GM12878 (cell line): Measurements from ENCODE around the gene EBF3. TPM values are rescaled to one million over a fixed set of nuclear protein-coding genes. Genes with fewer than 3 reads are reported as not detected.

Source experiments
- ATAC-seq: fragments of 200-7000 bp; cut with Tn5 transposase; 3 replicates; pipeline ENCODE4 v1.9.1; 2020; ENCODE audit warnings: mild to moderate bottlenecking, moderate library complexity
- BruUV-seq: library from RNA; stranded (reverse); fragments of 400-500 nt; replicated peaks from 2 replicates; lab custom pipeline; 2021; lab: Mats Ljungman, UMichigan
- CTCF ChIA-PET: fragments of 300-600 bp; sonication (Branson Sonifier 250); formaldehyde crosslinking; extraction: SDS; loops from one replicate; lab custom pipeline; 2021; ENCODE audit warnings: inconsistent platforms; lab: Yijun Ruan, JAX
- POLR2A ChIA-PET: fragments of 350-600 bp; formaldehyde crosslinking; extraction: SDS; loops from one replicate; lab custom pipeline; 2021; ENCODE audit warnings: inconsistent platforms; lab: Charles Lee
- RAD21 ChIA-PET: fragments of 300-600 bp; sonication (Branson Sonifier 250); formaldehyde crosslinking; loops from one replicate; lab custom pipeline; 2023; ENCODE audit warnings: antibody characterized with exemption; ENCODE audit not compliant: unreplicated experiment; lab: Charles Lee
- SMC1A ChIA-PET: fragments of 300-600 bp; sonication (Branson Sonifier 250); formaldehyde crosslinking; loops from one replicate; lab custom pipeline; 2023; ENCODE audit not compliant: unreplicated experiment, uncharacterized antibody; lab: Charles Lee
- DNase-seq: peaks from one replicate; pipeline ENCODE4 v3.0.0-alpha.2; 2011; ENCODE audit warnings: low read depth, low spot score
- FAIRE-seq: peaks from 3 replicates; lab custom pipeline; 2011; peaks lifted over from hg19 to GRCh38; lab: Jason Lieb, UNC
- H2AFZ ChIP-seq: 2 replicates; pipeline ENCODE4 v1.6.0; 2011; ENCODE audit warnings: low read depth, low read length, control low read depth; ENCODE audit not compliant: control insufficient read depth
- H3K27ac ChIP-seq: 2 replicates; pipeline ENCODE4 v1.5.1; 2011; ENCODE audit warnings: control low read depth; ENCODE audit not compliant: control insufficient read depth, insufficient read depth
- H3K27me3 ChIP-seq, 2 experiments: replicated peaks in 1 of 2; 2 replicates each; pipeline versions ENCODE4 v1.6.0 to v1.6.1; 2011; ENCODE audit warnings: low read length in 1 of 2; ENCODE audit not compliant: control insufficient read depth in 2 of 2, insufficient read depth in 2 of 2
- H3K36me3 ChIP-seq, 2 experiments: 2 replicates each; pipeline ENCODE4 v1.5.1; 2011; ENCODE audit warnings: low read length in 1 of 2; ENCODE audit not compliant: control insufficient read depth in 2 of 2, insufficient read depth in 2 of 2
- H3K4me1 ChIP-seq: 2 replicates; pipeline ENCODE4 v1.6.1; 2011; ENCODE audit warnings: mild to moderate bottlenecking, low read length, moderate library complexity, mixed read lengths; ENCODE audit not compliant: control insufficient read depth, insufficient read depth
- H3K4me2 ChIP-seq: 2 replicates; pipeline ENCODE4 v1.6.0; 2011; ENCODE audit warnings: control low read depth; ENCODE audit not compliant: control insufficient read depth, insufficient read depth
- H3K4me3 ChIP-seq: fragments of 200-600 bp; sonication (generic); 2 replicates; pipeline ENCODE4 v1.5.1; 2016
- H3K79me2 ChIP-seq: 2 replicates; pipeline ENCODE4 v1.6.0; 2011; ENCODE audit warnings: low read length; ENCODE audit not compliant: control insufficient read depth, insufficient read depth
- H3K9ac ChIP-seq: 2 replicates; pipeline ENCODE4 v1.8.0; 2011; ENCODE audit warnings: low read length, control low read depth, mixed read lengths; ENCODE audit not compliant: control insufficient read depth, insufficient read depth
- H3K9me3 ChIP-seq: replicated peaks from 3 replicates; pipeline ENCODE4 v1.5.1; 2011; ENCODE audit warnings: mild to moderate bottlenecking, low read length; ENCODE audit not compliant: control insufficient read depth, insufficient read depth
- H4K20me1 ChIP-seq: 2 replicates; pipeline ENCODE4 v1.6.0; 2011; ENCODE audit not compliant: control insufficient read depth, insufficient read depth
- CBX5 ChIP-seq: sonication (generic); IDR thresholded peaks from 2 replicates; pipeline ENCODE4 v1.6.1; 2016; ENCODE audit warnings: low read depth, moderate library complexity, mild to moderate bottlenecking, inconsistent platforms
- NFYA ChIP-seq: IDR thresholded peaks from 2 replicates; pipeline ENCODE4 v1.6.1; 2011; ENCODE audit warnings: low read depth, mild to moderate bottlenecking, low read length, improper control_type of control experiment, borderline replicate concordance
- WGBS: methylation state at CpG from one replicate; pipeline ENCODE4 v1.1.6; 2016; ENCODE audit warnings: low lambda C conversion rate; ENCODE audit not compliant: insufficient replicate concordance, insufficient coverage; ENCODE audit errors: missing lambda C conversion rate; 5-methylcytosine and 5-hydroxymethylcytosine counted together
- in situ Hi-C: fragments of 300-500 bp; cut with MboI; formaldehyde crosslinking; loops from 9 replicates; pipeline ENCODE4 v1.14.3; 2018; ENCODE audit warnings: mixed read lengths
- intact Hi-C: fragments of 100-400 bp; cut with micrococcal nuclease; formaldehyde crosslinking; loops from one replicate; pipeline ENCODE4 v1.14.2; 2022; ENCODE audit not compliant: unreplicated experiment
- polyA plus RNA-seq, 11 experiments: library from polyadenylated mRNA; depleted of rRNA in 4 of 11; unstranded in 6 of 11; stranded (reverse) in 5 of 11; fragments of >200 nt; fragmentation: Nextera tagmentation in 4 of 11; fragmentation: Illumina TruSeq in 1 of 11; extraction: Ambion mirVana in 4 of 11; extraction: Trizol in 1 of 11; gene quantifications; 1 replicate in 1 of 11; 2 replicates in 10 of 11; pipeline versions ENCODE4 v1.2.1 to v1.2.3, GENCODE V29; 2011 to 2016; ENCODE audit warnings: inconsistent platforms in 2 of 11, missing spikeins in 2 of 11, low read depth in 1 of 11
- total RNA-seq, 4 experiments: library from RNA; depleted of rRNA in 3 of 4; stranded (reverse); fragments of >200 nt in 3 of 4; fragmentation: Illumina TruSeq in 1 of 4; extraction: Trizol in 1 of 4; gene quantifications; 2 replicates each; pipeline versions ENCODE4 v1.2.1 to v1.2.3, GENCODE V29; 2013 to 2021
- TF ChIP-seq, protein P1 (sequence below): fragments of 450-650 bp; conservative IDR thresholded peaks from 2 replicates; pipeline ENCODE4 v1.6.1; 2017; ENCODE audit warnings: mild to moderate bottlenecking, moderate library complexity

Gene EBF3
- total and polyA plus RNA-seq, 10 of the 15 experiments (the other 5 are each of a cell fraction or from before 2014, with no cell fraction given), result not detected

DNA sequence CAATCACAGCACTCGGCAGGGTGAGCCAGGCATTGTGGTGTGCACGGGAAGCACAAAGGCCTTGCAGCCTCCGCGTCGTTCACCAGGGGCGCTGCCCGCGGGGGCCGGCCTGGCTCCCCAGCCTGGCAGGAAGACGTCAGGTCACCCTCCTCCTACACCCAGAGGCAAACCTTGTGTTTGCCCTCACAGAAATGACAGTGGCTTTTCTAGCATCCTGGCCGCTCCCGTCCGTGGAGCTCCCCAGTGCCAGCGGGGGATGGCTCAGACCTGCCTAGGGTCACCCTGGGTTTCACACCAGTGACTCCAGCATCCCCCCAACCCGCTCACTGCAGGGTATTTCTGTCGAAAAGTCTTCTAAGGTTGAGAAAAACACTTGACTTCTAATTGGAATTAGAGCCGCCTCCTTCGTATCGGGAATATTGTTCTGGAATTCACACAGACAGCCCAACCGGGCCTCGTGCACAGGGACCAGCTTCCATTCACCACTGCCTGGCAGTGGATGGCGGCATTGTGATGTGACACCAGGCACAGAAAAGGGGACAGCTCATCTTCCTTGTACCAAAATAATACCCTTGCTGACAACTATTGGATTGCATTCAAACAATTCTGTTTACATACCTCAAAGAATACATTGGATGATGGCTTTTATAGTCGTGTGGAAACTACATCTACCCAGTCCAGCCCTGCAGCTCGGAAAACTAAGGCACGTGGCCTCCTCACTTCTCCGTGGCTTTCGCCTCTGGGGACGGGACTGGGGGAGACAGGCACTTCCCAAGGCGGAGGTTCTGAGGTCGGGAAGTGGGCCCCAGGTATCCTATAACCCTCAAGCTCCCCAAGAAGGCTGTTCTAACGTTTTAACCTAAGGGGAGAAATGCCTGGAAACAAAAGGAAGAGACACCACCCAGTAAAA, 109.0 kb downstream of the EBF3 start (continued):
- TF ChIP-seq CBX5, result no peak
- TF ChIP-seq, protein P1, sequence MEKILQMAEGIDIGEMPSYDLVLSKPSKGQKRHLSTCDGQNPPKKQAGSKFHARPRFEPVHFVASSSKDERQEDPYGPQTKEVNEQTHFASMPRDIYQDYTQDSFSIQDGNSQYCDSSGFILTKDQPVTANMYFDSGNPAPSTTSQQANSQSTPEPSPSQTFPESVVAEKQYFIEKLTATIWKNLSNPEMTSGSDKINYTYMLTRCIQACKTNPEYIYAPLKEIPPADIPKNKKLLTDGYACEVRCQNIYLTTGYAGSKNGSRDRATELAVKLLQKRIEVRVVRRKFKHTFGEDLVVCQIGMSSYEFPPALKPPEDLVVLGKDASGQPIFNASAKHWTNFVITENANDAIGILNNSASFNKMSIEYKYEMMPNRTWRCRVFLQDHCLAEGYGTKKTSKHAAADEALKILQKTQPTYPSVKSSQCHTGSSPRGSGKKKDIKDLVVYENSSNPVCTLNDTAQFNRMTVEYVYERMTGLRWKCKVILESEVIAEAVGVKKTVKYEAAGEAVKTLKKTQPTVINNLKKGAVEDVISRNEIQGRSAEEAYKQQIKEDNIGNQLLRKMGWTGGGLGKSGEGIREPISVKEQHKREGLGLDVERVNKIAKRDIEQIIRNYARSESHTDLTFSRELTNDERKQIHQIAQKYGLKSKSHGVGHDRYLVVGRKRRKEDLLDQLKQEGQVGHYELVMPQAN, result no peak
- TF ChIP-seq, all 136 proteins: peak for 0

DNA sequence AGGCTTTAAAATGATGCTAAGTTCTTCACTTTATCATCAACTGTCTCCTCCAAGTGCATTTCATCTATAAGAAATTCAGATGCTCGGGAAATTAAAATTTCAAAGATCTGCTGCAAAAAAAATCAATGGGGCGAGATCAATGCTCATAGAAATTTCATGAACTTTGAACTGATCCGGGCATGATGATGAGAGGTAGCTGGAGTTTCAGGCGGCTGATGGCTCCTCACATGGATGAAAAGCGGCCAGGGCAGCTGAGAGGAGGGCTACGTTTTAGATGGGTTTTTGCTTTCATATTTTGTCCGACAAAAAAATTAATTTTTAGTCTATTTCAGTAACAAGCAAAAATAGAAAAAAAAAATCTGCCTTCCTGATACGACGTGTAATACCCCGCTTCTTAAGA, 109.9 kb downstream of the EBF3 start:
- H3K9ac ChIP-seq, result no peak overlapping the region
- no peaks in the 10 kb centered on the region for H3K4me1 ChIP-seq
- no peak overlapping the region for H3K4me3 ChIP-seq
- ATAC-seq, result no peak
- no peaks in the 10 kb centered on the region for H3K9me3 ChIP-seq
- no peaks in the 10 kb centered on the region for H4K20me1 ChIP-seq
- ChIA-PET RAD21 (no interaction called here), CTCF (interaction anchor here (0.8 to 1.6 kb wide), 3 partner anchors 23 to 307 kb away, joined by 3 to 4 read pairs (median 4); no protein-coding TSS in a partner anchor), POLR2A (no interaction called here), SMC1A (interaction anchor here (1.2 kb wide), 1 partner anchor 274 kb away, joined by 3 read pairs; no protein-coding TSS in a partner anchor)
- FAIRE-seq, result no peak
- no peak for DNase-seq
- 33% methylated on average over 10 of the region's 10 CpGs for WGBS
- TF ChIP-seq NFYA, result no peak
- BruUV-seq, result no TSS peak
- no peaks in the 10 kb centered on the region for H3K36me3 ChIP-seq
- H3K79me2 ChIP-seq, result no peaks in the 10 kb centered on the region
- no peak overlapping the region for H3K4me2 ChIP-seq
- intact Hi-C loops (no loop called here), in situ Hi-C loops (no loop called here)
- H3K27ac ChIP-seq, result no peak overlapping the region
- no peaks in the 10 kb centered on the region for H3K27me3 ChIP-seq
- no peak overlapping the region for H2AFZ ChIP-seq
